Smooth muscle cell (in vitro differentiated cells): ENCODE data around the gene HRH2. TPM values are rescaled to one million over a fixed set of nuclear protein-coding genes. Genes with fewer than 3 reads are reported as not detected.
"Not testable (repeated sequence)": the region's sequence is repeated elsewhere in the genome, so short reads cannot be mapped to it uniquely, and the experiment has no call there.

Source experiments
- DNase-seq: peaks from one replicate; lab custom pipeline; 2025; ENCODE audit not compliant: unreplicated experiment; lab: John Stamatoyannopoulos, UW
- H2AFZ ChIP-seq: fragments of 200-600 bp; sonication (generic); 2 replicates; pipeline ENCODE4 v1.6.0; 2016; ENCODE audit warnings: antibody characterized with exemption, low read depth, mild to moderate bottlenecking
- H3F3A ChIP-seq: fragments of 200-600 bp; sonication (generic); 2 replicates; pipeline ENCODE4 v1.6.0; 2017; ENCODE audit warnings: antibody characterized with exemption, low read depth
- H3K27ac ChIP-seq: fragments of 200-600 bp; sonication (generic); 2 replicates; pipeline ENCODE4 v1.5.1; 2016; ENCODE audit warnings: low read depth, mild to moderate bottlenecking
- H3K27me3 ChIP-seq: fragments of 200-600 bp; sonication (generic); 2 replicates; pipeline ENCODE4 v1.6.1; 2016; ENCODE audit warnings: low read depth, mild to moderate bottlenecking
- H3K36me3 ChIP-seq: fragments of 200-600 bp; sonication (generic); 2 replicates; pipeline ENCODE4 v1.5.1; 2016; ENCODE audit warnings: low read depth
- H3K4me1 ChIP-seq: fragments of 200-600 bp; sonication (generic); 2 replicates; pipeline ENCODE4 v1.5.1; 2016; ENCODE audit warnings: low read depth
- H3K4me2 ChIP-seq: fragments of 200-600 bp; sonication (generic); 2 replicates; pipeline ENCODE4 v1.6.0; 2016; ENCODE audit warnings: mild to moderate bottlenecking
- H3K4me3 ChIP-seq: fragments of 200-600 bp; sonication (generic); 2 replicates; pipeline ENCODE4 v1.5.1; 2016; ENCODE audit warnings: mild to moderate bottlenecking
- H3K79me2 ChIP-seq: fragments of 200-600 bp; sonication (generic); 2 replicates; pipeline ENCODE4 v1.6.0; 2016; ENCODE audit warnings: low read depth, mild to moderate bottlenecking
- H3K9ac ChIP-seq: fragments of 200-600 bp; sonication (generic); 2 replicates; pipeline ENCODE4 v1.6.0; 2016; ENCODE audit warnings: low read depth
- H3K9me3 ChIP-seq: fragments of 200-600 bp; sonication (generic); replicated peaks from 2 replicates; pipeline ENCODE4 v1.5.1; 2016; ENCODE audit warnings: low read depth
- H4K20me1 ChIP-seq: fragments of 200-600 bp; sonication (generic); 2 replicates; pipeline ENCODE4 v1.6.0; 2016; ENCODE audit warnings: low read depth
- WGBS: methylation state at CpG from one replicate; pipeline ENCODE4 v1.1.7; 2016; ENCODE audit warnings: low lambda C conversion rate; 5-methylcytosine and 5-hydroxymethylcytosine counted together
- polyA plus RNA-seq: library from polyadenylated mRNA; unstranded; fragments of >200 nt; fragmentation: Nextera tagmentation; extraction: Ambion mirVana; gene quantifications from 2 replicates; pipeline ENCODE4 v1.2.1, GENCODE V29; 2016
- total RNA-seq: library from RNA; depleted of rRNA; stranded (reverse); fragments of >200 nt; gene quantifications from 2 replicates; pipeline ENCODE4 v1.2.3, GENCODE V29; 2014
- TF ChIP-seq, protein P1 (sequence below): fragments of 200-600 bp; sonication (generic); IDR thresholded peaks from 2 replicates; pipeline ENCODE4 v1.5.1; 2017; ENCODE audit warnings: borderline replicate concordance, mild to moderate bottlenecking, antibody characterized with exemption; ENCODE audit not compliant: insufficient read depth, poor library complexity, severe bottlenecking

HRH2 gene
- total and polyA plus RNA-seq, 2 experiments from 2014 or later, result 0.57 to 0.63 TPM

DNA sequence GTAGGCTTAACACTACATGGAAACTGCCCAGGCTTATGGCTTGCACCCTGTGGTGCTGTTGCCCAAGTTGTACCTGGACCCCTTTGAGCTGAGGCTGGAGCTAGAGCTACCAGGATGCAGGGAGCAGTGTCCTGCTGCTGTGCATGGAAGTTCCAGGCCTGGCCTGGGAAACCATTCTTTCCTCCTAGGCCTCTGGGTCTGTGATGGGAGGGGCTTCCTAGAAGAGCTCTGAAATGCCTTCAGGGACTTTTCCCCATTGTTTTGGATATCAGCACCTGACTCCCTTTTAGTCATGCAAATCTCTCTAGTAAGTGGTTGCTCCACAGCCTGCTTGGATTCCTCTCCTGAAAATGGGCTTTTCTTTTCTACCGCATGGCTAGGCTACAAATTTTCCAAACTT lies 7.9 kb upstream of the HRH2 start:
- H3K4me2 ChIP-seq, result no peak overlapping the region
- no peaks in the 10 kb centered on the region for H4K20me1 ChIP-seq
- no peak for DNase-seq
- no peak overlapping the region for H3K27ac ChIP-seq
- TF ChIP-seq, protein P1, sequence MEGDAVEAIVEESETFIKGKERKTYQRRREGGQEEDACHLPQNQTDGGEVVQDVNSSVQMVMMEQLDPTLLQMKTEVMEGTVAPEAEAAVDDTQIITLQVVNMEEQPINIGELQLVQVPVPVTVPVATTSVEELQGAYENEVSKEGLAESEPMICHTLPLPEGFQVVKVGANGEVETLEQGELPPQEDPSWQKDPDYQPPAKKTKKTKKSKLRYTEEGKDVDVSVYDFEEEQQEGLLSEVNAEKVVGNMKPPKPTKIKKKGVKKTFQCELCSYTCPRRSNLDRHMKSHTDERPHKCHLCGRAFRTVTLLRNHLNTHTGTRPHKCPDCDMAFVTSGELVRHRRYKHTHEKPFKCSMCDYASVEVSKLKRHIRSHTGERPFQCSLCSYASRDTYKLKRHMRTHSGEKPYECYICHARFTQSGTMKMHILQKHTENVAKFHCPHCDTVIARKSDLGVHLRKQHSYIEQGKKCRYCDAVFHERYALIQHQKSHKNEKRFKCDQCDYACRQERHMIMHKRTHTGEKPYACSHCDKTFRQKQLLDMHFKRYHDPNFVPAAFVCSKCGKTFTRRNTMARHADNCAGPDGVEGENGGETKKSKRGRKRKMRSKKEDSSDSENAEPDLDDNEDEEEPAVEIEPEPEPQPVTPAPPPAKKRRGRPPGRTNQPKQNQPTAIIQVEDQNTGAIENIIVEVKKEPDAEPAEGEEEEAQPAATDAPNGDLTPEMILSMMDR, result no peak
- no peaks in the 10 kb centered on the region for H3K4me1 ChIP-seq
- no peaks in the 10 kb centered on the region for H3F3A ChIP-seq
- 94% methylated on average over 1 of the region's 1 CpG for WGBS
- H3K36me3 ChIP-seq, result no peaks in the 10 kb centered on the region
- no peaks in the 10 kb centered on the region for H3K79me2 ChIP-seq
- H3K4me3 ChIP-seq, result no peak overlapping the region
- H3K9ac ChIP-seq, result no peak overlapping the region
- no peaks in the 10 kb centered on the region for H3K9me3 ChIP-seq
- no peaks in the 10 kb centered on the region for H3K27me3 ChIP-seq
- H2AFZ ChIP-seq, result no peak overlapping the region

DNA sequence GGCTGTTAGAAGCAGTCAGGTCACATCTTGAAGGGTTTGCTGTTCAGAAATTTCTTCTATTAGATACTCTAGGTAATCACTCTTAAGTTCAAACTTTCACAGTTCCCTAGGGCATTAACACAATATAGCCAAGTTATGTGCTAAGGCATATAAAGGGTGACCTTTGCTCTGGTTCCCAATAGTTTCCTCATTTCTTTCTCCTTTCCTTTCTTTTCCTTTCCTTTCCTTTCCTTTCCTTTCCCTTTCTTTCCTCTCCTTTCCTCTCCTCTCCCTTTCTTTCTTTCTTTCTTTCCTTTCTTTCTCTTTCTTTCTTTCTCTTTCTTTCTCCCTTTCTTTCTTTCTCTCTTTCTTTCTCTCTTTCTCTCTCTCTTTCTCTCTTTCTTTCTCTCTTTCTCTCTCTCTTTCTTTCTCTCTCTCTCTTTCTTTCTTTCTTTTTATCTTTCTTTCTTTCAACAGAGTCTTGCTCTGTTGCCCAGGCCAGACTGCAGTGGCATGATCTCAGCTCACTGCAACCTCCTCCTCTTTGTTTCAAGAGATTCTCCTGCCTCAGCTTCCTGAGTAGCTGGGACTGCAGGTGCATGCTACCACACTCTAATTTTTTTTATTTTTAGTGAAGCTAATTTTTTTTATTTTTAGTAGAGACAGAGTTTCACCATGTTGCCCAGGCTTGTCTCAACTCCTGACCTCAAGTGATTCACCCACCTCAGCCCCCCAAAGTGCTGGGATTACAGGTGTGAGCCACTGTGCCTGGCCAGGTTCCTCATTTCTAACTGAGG lies 7.3 kb upstream of the HRH2 start:
- not testable (repeated sequence) for H3K27me3 ChIP-seq, H3K9ac ChIP-seq, H3K36me3 ChIP-seq, H3K4me1 ChIP-seq, H3K4me2 ChIP-seq, H4K20me1 ChIP-seq, H3K27ac ChIP-seq, DNase-seq, H3K4me3 ChIP-seq, H3K79me2 ChIP-seq, H3K9me3 ChIP-seq, H2AFZ ChIP-seq, H3F3A ChIP-seq

DNA sequence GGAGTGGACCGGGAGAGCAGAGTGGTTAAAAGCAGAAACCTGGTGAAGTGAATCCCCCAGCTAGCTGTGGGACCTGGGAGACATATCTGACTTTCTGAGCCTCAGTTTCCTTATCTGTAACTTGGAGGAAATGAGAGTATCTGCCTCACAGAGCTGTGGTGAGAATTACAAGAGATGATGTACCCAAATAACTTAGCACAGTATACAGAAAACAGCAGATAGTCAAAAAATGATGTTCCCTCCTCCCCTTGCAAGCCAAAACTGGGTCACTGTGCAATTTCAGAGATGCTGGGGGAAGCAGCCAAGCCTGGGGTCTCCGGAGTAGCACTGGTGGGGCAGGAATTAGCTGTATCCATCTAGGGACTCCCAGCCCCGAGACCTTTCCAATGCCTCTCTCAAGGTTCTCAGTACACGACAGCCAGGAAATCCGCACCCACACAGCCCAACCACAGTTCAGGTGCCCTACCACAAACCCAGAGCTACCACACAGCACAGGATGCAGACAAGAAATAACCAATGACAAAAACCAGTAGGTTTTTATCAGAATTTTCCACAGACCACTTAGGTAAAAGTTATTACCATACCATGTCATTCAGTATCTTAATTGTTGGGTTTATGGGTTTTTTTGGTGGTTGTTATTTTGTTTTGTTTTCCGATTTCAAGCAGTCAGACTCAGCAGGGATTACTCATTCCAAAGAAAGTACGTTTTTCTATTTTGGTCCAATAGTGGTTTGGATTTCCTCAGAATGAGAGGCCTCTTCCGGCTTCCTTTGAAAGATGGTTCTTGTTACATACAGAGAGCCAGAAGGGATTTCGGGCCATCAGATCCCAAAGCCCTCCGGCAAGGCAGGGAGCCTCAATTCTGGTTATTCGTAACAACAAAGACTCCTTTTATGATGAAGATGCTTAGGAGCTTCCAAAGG lies 4.9 kb upstream of the HRH2 start:
- H3K4me1 ChIP-seq, result no peaks in the 10 kb centered on the region
- no peaks in the 10 kb centered on the region for H3K36me3 ChIP-seq
- H3K9me3 ChIP-seq, result no peaks in the 10 kb centered on the region
- no peak overlapping the region for H3K4me2 ChIP-seq
- no peak overlapping the region for H3K4me3 ChIP-seq
- H3K27me3 ChIP-seq, result peaks cover 17% of the 10 kb centered on the region
- H3K79me2 ChIP-seq, result no peaks in the 10 kb centered on the region
- H3K27ac ChIP-seq, result no peak overlapping the region
- WGBS, result 69% methylated on average over 11 of the region's 11 CpGs
- no peak overlapping the region for H2AFZ ChIP-seq
- TF ChIP-seq, protein P1, result no peak
- no peak for DNase-seq
- H3F3A ChIP-seq, result no peaks in the 10 kb centered on the region
- H4K20me1 ChIP-seq, result no peaks in the 10 kb centered on the region
- no peak overlapping the region for H3K9ac ChIP-seq

DNA sequence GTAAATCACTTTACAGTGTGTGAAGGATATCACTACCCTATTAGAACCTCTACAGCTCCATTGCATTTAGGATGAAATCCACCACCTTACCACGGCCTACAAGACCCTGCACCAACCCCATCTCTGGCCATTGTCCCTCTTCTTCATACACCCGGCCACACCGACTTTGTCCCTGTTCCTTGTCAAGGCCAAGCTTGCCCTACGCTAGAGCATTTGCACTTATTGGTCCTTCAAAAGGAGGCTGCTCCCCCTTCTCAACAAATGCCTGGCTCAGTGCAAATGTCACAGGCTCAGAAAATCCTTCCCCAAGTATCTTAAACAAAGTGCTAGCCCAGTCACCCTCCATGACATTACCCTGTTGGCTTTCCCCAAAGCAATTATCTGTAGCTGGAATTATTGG lies 4.1 kb upstream of the HRH2 start:
- Histone ChIP-seq H2AFZ (no peak overlapping the region), H4K20me1 (no peaks in the 10 kb centered on the region), H3K36me3 (no peaks in the 10 kb centered on the region), H3K4me1 (peaks cover 6% of the 10 kb centered on the region), H3K27ac (no peak overlapping the region), H3K9me3 (no peaks in the 10 kb centered on the region), H3K4me3 (no peak overlapping the region), H3K4me2 (no peak overlapping the region), H3K27me3 (peaks cover 25% of the 10 kb centered on the region), H3F3A (no peaks in the 10 kb centered on the region), H3K9ac (no peak overlapping the region), H3K79me2 (no peaks in the 10 kb centered on the region)
- TF ChIP-seq, protein P1, result no peak
- 87% methylated on average over 4 of the region's 4 CpGs for WGBS
- no peak for DNase-seq
